Measurements from ENCODE around the gene HMGXB4.

DNA sequence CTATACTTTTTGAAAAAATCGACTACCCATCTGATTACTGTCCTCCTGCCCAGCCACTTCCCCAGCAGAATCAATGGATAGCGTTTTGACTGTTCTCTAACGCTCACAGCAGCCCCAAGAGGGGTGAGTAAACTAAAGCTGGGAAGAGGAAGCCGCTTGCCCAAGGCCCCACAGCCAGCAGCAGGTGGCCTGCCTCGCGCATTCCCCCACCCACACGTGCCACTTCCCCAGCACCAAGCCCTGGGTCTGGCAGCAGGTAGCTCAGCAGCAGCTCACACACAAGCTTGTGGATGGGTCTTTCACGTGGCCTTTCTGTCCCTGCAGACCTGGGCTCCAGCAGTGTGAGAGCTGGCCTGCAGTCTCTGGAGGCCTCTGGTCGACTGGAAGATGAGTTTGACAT, 76.7 kb downstream of the HMGXB4 start:
- TF ChIP-seq CTCF (IDR thresholded peaks at IDR 0.05; ENCODE audit: borderline replicate concordance, extremely low read depth, low read length, poor library complexity, severe bottlenecking) (no peak), EZH2 (IDR thresholded peaks at IDR 0.05; ENCODE audit: borderline replicate concordance, low read depth, low read length, severe bottlenecking) (no peak)

All from DND-41 (cell line).